Superior temporal gyrus (tissue), 1 donor: ENCODE data around the gene GYPB.
"Not testable (repeated sequence)": the region's sequence is repeated elsewhere in the genome, so short reads cannot be mapped to it uniquely, and the experiment has no call there.

ENCODE experiments used
- DNase-seq: peaks from one replicate; pipeline ENCODE4 v3.0.0-alpha.2; 2016; ENCODE audit errors: extremely low spot score

GYPB gene

DNA sequence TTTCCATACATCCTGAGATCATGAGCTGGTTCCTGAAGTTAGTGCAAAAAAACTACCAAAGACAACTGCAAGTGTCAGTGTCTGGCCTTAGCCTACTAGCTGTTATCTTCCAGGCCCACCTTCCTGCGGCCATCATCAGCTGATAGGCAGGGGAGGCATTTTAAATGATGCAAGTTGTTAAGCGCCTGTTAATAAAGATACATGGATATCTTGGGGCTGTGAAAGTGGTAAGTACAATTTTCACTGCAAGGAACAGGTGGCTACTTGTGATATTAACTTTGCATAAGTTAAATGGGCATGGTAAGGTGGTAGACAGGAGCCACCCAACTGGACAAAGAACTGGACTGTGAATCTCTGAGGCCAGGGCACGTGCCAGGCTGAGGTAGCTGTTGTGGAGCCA lies at the start of gene GYPB:
TSS of gene GYPB (minus strand) at position 104 of the 400 bp plus-strand sequence. CDS start at position 11, 93 bp downstream.
- not testable (repeated sequence) for DNase-seq

DNA sequence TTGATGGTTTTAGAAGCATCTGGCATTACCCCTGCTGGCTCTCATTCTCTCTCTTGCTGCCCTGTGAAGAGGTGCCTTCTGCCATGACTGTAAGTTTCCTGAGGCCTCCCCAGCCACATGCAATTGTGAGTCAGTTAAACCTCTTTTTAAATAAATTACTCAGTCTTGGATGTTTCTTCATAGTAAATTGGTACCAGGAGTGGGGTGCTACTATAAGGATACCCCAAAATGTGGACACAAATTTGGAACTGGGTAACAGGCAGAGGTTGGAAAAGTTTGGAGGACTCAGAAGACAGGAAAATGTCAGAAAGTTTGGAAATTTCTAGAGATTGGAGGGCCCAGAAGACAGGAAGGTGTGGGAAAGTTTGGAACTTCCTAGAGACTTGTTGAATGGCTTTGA lies 42.4 kb upstream of the GYPB start:
- DNase-seq, result not testable (repeated sequence)

DNA sequence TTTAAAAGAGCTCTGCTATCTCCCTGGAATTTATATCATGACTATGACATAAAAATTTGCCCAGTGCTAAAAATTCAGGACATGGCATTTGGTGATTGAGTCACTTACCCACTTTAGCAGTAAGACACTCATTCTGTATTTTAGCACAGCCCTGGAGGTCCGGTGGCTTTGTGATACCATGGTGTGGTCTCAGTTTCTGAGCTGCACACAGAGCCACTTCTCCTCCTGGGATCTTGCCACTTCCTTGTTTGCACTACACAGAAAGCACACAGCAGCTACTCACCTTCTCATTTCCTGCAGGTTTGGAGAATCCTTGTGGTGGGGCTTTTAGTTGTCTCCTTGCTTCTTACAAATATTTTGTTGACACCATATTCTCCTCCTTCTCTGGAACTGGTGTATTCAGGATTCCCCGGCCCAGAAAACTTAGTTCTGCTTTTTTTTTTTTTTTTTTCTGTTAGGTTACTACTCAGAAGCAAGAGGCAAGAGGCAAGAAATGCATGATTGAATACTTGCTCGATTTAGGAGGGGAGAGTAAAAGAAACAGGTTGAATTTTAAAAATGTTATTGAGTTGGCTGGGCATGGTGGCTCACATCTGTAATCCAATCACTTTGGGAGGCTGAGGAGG lies 41.2 kb upstream of the GYPB start:
- not testable (repeated sequence) for DNase-seq

DNA sequence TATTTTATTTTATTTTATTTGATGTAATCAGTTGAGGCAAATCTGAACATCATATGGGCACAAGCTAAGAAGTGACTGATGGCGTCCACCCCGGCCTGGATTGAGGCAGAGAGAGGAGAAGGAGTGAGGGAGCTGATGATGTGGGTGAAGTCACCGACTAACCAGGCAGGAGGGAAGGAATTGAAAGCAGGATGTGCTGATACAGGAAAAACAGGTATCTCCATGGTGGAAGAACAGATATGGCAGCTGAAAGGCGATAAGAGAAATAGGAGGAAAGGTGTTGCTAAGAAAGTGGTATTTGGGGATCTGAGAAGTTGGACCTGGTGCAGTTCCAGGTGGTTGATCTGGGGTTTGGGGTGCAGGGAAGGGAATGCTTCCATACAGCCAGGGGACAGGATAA lies 37.6 kb upstream of the GYPB start:
- no peak for DNase-seq

DNA sequence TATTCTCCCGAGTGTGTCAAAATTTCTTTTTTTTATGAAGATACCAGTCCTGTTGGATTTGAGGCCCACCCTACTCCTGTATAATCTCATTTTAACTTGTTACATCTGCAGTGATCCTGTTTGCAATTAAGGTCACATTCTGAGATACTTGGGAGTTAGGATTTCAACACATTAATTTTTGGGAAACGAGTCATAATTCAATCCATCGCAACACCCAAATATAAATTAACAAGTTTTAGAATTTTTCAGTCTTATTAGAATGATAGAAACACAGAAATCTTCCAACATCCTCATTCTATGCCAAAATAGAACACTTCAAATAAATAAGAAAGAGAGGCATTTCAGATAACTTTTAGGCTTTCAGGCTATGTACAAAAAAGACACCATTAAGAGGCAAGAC lies 36.2 kb upstream of the GYPB start:
- not testable (repeated sequence) for DNase-seq

DNA sequence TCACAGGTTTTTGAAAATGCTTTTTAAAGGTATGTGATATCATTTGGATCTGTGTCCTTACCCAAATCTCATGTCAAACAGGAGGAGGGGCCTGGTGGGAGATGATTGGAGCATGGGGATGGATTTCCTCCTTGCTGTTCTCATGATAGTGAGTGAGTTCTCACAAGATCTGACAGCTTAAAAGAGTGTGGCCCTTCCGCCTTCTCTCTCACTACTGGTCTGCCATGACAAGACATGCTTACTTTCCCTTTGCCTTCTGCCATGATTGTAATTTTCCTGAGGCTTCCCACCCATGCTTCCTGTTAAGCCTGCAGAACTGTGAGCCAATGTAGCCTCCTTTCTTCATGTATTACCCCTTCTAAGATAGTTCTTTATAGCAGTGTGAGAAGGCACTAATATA lies 32.3 kb upstream of the GYPB start:
- DNase-seq, result not testable (repeated sequence)

DNA sequence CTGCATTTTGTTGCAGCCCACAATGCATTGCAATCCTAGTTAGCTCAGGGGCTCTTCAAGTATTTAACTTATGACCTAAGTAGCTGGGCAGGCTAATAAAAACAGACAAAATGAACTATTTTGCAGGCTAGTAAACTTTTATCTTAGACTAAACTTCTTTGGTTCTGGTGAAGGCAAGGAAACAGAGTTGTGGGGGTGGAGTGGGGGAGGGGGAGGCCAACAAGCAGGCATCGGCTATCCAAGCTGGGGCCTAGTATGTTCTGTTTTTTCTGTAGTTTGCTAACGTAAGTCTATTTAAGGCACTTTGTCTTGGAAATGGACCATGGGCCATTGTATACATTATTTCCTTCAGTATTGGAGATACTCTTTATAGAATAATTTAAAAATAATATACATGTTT lies 31.5 kb upstream of the GYPB start:
- not testable (repeated sequence) for DNase-seq

DNA sequence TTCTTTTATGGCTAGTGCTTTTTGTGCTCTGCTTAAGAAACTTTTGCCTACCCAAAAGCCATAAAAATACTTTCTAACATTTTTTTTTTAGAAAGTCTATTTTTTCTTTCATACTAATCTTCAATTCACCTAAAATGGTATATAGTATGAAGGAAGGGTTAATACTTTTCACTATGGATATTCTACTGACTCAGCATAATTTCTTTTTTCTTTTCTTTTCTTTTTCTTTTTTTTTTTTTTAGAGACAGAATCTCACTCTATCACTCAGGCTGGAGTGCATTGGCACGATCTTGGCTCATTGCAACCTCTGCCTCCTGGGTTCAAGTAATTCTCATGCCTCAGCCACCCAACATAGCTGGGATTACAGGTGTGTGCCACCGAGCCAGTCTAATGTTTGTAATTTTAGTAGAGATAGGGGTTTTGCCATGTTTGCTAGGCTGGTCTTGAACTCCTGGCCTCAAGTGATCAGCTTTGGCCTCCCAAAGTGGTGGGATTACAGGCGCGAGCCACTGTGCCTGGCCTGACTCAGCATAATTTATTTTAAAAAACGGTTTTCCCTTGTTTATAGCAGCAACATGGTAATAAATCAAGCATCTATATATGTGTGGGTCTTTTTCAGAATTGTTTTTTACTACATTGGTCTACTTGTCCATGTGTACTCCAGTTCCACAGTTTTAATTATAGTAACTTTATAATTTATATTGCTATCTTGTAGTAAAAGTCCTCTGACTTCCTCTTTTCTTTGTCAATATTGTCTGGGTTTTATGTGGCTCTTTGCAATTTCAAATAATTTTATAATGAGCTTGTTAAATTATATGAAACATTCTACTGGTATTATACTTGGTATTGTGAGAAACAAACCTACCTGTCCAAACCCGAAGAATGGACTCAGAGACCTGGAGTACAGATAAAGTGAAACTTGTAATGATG lies 30.6 kb upstream of the GYPB start:
- not testable (repeated sequence) for DNase-seq

DNA sequence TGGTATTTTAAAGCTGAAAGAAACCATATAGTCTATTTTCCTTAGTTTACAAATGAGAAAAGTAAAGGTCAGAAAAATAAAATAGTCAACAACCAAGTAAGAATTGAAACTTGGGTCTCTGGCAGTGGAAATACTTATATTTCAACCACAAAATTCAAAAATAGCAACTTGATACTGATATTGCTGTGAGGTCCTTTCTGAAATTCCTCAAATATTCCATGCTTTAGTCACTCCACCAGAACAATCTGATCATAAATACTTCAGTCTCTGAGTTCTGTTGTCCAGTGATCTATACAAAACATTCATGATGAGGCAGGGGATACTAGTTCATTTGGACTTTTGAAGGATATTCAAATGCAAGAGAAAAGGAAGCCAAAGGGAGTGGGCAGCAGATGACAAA lies 25.8 kb upstream of the GYPB start:
- not testable (repeated sequence) for DNase-seq

DNA sequence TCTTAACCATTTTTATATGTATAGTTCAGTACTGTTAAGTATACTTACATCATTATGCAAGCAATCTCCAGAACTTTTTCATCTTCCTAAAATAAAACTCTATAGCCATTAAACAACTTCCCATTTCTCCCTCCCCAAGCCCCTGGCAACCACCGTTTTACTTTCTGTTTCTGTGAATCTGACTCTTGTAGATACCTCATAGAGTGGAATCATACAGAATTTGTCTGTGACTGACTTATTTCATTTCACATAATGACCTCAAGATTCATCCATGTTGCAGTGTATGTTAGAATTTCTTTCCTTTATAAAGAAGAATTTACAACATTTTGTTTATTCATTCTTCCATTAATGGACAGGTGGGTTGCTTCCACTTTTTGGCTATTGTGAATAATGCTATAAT lies 13.4 kb upstream of the GYPB start:
- DNase-seq, result not testable (repeated sequence)

DNA sequence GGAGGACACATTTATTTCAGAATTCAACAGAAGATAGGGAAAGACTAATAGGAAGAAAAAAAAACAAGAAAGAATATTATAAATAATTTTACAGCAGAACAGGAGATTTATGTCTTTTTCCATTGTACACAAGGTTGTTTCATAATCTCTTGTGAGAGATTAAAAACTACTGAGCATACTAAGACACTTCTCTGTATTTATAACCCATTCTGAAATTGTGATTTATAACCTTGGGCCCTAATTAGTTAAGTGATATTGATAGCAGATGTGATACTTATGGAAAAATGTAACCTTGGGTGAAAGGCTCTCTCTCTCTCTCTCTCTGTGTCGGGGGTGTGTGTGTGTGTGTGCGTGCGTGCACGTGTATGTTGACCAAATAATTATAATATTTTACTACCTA lies 12.7 kb upstream of the GYPB start:
- DNase-seq, result not testable (repeated sequence)

DNA sequence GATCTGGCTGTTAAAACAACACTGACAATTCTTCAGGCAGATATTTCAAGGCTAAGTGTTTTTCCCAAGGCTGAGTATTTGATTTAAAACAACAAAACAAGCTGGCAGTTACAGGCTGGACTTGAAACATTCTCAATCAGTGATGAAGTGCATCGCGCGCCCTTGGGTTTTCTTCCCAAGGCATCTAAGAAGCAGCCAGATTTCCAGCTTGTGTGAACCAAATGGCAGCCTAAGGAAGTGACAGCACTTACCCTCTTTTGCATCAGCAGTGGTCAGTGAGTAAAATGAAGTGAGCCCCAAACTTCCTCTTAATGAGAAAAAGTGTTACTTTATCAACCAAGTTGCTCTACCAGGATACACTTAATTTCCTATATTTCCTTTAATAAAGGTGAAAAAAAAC lies 12.2 kb upstream of the GYPB start:
- not testable (repeated sequence) for DNase-seq

DNA sequence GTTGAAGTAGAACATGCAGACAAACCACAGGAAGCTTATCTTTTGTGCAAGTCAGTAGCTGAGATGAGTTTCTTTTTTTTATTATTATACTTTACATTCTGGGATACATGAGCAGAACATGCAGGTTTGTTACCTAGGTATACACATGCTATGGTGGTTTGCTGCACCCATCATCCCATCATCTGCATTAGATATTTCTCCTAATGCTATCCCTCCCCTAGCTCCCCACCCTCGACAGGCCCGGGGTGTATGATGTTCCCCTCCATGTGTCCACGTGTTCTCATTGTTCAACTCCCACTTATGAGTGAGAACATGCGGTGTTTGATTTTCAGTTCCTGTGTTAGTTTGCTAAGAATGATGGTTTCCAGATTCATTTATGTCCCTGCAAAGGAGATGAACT lies 11.5 kb upstream of the GYPB start:
- not testable (repeated sequence) for DNase-seq

DNA sequence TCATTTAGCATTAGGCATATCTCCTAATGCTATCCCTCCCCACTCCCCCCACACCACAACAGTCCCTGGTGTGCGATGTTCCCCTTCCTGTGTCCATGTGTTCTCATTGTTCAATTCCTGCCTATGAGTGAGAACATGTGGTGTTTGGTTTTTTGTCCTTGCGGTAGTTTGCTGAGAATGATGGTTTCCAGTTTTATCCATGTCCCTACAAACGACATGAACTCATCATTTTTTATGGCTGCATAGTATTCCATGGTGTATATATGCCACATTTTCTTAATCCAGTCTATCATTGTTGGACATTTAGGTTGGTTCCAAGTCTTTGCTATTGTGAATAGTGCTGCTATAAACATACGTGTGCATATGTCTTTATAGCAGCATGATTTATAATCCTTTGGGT lies 7.5 kb upstream of the GYPB start:
- not testable (repeated sequence) for DNase-seq

DNA sequence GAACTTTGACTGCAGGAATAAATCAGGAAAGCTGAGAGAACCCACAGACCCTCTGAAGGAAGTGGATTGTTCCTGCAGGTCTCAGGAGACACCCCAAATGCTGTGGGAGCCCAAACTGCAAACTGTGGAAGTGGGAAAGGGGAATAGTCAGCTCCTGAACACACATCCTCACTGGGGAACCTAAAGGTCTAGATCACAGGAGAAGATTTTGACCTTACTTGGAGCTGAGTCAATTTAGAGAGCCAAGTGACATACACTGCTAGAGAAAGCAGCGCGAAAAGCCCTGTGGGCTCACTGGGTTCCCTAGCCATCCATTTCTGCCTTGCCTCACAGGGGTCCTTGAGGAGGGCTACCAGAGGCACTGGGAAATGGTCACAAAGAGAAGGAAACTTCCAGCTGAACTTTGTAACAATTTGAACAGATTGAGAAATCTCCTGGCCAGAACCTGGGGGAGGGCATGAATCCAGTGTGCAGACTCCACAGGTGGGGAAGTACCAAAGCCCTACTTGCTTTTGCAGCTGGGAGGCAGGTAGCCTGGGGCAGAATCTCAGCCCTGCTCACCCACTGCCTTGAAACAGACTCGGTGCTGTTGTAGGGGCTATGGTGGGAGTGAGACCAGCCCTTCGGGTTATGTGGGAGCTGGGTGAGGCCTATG lies 5.3 kb upstream of the GYPB start:
- DNase-seq, result not testable (repeated sequence)

DNA sequence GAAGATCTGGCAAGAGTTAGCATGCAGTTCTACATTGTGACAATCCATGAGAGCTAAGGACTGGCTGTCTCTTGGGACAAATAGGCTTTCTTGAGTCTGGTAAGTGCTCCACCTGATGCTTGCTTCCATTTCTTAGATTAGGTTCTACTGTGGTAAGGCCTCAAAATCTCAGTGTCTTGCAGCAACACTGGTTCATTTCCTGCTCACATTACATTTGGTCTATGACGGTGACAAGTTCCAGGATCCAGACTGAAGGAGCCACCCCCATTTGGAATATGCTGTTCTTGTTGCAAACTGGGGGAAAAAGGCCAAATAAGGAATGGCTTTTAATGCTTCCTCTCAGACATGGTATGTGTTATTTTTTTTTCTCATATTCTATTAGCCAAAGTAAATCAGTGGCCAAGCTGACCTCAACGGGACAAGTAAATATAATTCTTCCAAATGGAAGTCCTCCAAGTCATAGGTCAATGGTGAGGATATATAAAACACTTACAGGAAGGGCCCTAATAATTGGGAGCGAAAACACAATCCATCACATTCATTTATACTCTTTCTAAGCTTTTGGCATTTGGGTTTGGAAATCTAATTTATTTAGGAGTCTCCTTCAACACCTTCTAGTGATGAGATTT lies 3.7 kb upstream of the GYPB start:
- not testable (repeated sequence) for DNase-seq

DNA sequence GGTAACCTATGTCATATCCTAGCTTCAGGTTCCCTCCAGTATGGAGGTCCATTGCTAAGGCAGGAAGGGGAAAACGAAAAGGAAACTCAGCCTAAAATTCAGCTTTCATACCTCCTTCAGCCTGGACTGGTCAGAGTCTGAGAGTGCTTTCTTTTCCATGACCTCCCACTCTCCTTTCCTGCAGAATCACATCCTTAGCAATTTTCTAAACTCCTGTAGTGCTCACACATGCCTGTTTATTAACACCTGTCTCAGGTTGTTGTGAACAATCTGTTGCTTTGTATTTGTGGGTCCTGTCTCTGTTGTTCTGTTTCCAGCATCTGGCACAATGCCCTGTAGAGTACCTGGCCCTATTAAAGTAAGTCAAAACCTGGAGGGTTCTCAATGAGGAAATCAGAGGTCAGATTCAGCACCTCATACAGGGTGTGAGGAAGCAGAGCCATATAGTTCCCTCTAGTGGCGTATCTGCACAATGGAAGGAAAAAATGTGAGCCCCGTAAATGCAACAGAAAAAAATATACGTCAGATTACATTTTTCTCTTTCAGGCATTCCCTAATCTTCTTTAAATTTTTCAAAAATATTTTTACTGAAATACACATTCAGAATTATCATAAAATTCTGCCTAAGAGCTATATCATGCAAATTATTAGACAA lies 2.3 kb upstream of the GYPB start:
- DNase-seq, result peak; percentile 32

DNA sequence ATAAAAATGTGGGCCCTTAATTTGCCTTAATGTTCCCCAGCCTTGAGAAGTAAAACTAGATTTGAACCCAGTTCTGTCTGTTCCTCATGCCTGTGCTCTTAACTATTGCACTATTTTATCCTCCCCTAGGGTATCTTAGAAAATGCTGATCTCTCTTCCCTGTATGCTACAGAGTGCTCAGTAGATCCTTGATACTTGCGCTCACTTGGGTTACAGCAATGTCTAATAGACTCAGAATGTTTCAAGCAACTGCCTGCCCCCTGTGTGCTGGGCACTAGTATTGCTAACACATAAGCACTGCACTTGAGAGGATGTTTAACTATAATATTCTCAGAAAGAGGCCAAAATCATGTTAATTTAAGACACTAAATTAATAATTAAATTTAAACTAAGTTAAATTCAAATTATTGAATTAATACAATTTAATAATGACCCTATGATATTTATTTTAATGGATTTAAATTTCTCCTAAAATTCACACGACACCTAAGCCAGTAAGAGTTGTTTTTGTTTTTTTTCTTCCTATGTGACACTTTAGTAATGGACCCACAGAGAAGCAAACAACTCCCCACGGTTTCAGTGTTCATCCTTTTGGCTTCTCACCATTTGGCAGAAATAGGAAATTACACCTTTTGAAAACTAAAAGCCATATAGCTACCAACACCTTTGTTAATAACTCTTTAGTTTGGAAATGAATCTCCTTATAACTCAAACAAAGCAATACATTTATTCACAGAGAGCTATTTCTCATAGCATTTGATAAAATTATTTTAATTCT lies 768 bp downstream of the GYPB start:
- DNase-seq, result not testable (repeated sequence)

DNA sequence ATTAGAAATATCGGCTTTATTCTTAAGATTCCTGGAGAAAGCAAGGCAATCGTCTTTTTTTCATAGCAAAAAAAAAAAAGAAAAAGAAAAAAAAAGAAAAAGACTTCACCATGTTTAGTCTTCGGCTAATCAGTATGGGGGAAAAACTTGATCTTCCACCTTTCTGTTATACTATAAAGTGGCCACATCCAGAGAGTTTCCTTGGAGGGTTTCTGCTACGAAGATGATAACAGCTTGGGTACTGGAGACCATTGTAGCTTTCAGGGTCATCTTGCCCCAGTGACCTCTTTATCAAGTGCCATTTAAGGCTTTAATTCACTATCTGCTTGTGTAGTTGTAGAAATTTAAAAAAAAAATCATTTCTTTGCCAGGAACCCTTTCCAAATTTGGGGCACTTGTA lies 1.9 kb downstream of the GYPB start:
- DNase-seq, result not testable (repeated sequence)

DNA sequence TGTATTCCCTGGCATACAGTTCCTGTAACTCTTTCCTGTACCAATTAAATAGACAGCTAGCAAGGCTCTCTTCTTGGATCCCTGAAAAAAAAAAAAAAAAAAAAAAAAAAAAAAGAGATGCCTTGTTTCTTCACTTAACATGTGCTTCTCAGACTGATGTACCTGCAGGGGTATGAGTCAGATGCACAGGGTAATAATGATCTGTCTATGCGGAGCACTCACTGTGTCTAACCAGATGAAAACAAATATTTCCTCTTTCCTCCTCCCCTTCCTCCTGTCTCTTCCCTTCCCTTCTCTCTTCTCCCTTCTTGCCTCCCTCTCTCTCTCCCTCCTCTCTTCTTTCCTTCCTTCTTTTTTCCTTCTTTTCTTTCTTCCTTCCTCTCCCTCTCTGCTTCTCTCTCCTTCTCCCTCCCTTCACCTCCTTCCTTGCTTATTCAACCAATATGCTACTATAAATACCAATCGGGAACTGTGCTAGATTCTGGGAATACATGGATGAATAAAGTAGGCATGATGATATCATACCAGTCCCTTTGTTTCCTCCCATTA lies 3.0 kb downstream of the GYPB start:
- DNase-seq, result not testable (repeated sequence)
